ENCODE results near the gene CDH6.

GRCh38 chr5:31359839-31360238 is 166.4 kb downstream of the CDH6 start:
- no peak for TF ChIP-seq CTCF (IDR thresholded peaks at IDR 0.05)
- no peak for TF ChIP-seq EZH2 (IDR thresholded peaks at IDR 0.05)
- no peak for TF ChIP-seq EZH2phosphoT487 (IDR thresholded peaks at IDR 0.05)
